Stromal cell of bone marrow (primary cell): ENCODE results near the gene LHFPL2.

Experiments
- DNase-seq: peaks from one replicate; pipeline ENCODE4 v3.0.0-alpha.2; 2012; ENCODE audit warnings: low read depth

The LHFPL2 gene

DNA sequence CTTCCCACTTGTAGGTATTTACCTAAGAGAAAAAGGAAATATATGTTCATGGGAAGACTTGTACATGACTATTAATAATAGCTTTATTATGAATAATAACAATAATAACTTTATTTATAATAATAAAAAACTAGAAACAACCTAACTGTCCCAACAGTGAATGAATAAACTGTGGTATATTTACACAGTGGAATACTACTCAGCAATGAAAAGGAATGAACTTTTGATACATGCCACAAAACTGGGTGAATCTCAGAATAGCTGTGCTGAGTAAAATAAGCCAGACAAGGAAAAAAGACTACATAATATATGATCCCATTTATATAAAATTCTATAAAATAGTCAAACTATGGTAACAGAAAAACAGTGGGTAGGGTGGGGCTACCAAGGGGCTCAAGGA lies 199.5 kb downstream of the LHFPL2 start:
- DNase-seq = no peak

DNA sequence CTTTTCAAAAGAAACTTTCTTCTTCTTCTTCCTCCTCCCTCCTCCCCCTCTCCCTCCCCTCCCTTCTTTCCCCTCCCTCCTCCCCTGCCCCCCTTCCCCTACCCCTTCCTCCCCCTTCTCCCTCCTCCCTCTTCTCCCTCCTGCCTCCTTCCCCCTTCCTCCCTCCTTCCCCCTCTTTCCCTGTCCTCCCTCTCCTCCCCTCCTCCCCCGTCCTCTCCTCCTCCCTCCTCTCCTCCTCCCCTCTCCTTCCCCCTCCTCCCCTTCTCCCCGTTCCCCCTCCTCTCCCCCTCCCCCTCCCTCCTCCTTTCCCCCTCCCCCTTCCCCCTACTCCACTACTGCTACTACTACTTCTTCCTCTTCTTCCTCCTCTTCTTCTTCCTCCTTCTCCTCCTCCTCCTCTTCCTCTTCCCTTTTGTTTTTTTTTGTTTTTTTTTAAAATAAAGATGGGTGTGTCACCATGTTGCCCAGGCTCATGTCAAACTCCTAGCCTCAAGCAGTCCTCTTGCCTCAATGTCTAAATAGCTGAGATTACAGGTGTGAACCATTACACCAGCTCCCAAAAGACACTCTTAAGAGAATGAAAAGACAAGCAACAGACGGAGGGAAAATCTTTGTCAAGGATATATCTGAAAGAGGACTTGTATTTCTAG lies 200.7 kb downstream of the LHFPL2 start:
- no peak for DNase-seq
